Sigmoid colon (tissue), 3 donors: Measurements from ENCODE around the gene NIN.

Source experiments
- POLR2A ChIP-seq, 2 donors: fragments of 450-650 bp; IDR thresholded peaks; one replicate each; pipeline ENCODE4 v1.6.1; 2016; ENCODE audit warnings: antibody characterized with exemption in 2 of 2, mild to moderate bottlenecking in 2 of 2, moderate library complexity in 2 of 2
- TF ChIP-seq, protein P1 (sequence below), 4 experiments: fragments of 450-650 bp in 3 of 4; fragments of 200-600 bp in 1 of 4; IDR thresholded peaks; one replicate each; pipeline ENCODE4 v1.5.1; 2016 to 2019; ENCODE audit warnings: antibody characterized with exemption in 4 of 4, mild to moderate bottlenecking in 3 of 4, moderate library complexity in 2 of 4

DNA sequence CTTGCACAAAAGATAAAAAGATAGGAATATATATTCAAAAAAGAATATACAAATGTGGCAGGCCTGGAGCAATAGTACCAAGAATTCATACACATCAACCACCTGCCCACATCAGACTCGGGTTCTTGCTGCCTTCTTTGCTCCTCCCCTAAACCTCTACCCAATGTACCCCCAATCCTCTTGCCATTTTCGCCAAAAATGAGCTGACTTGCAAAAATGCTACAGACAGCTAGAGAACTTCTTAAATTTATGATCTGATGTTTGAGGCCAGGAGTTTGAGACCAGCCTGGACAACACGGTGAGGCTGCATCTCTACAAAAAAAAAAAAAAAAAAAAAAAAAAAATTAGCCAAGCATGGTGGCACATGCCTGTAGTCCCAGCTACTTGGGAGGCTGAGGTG is 119.9 kb downstream of the NIN start:
- TF ChIP-seq, protein P1, sequence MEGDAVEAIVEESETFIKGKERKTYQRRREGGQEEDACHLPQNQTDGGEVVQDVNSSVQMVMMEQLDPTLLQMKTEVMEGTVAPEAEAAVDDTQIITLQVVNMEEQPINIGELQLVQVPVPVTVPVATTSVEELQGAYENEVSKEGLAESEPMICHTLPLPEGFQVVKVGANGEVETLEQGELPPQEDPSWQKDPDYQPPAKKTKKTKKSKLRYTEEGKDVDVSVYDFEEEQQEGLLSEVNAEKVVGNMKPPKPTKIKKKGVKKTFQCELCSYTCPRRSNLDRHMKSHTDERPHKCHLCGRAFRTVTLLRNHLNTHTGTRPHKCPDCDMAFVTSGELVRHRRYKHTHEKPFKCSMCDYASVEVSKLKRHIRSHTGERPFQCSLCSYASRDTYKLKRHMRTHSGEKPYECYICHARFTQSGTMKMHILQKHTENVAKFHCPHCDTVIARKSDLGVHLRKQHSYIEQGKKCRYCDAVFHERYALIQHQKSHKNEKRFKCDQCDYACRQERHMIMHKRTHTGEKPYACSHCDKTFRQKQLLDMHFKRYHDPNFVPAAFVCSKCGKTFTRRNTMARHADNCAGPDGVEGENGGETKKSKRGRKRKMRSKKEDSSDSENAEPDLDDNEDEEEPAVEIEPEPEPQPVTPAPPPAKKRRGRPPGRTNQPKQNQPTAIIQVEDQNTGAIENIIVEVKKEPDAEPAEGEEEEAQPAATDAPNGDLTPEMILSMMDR (IDR thresholded peaks at IDR 0.05): no peak
- no peak for TF ChIP-seq POLR2A (IDR thresholded peaks at IDR 0.05)
